IMR-90 (cell line): ENCODE measurements around the gene CYP11A1. TPM values are rescaled to one million over a fixed set of nuclear protein-coding genes. Genes with fewer than 3 reads are reported as not detected.
A peak's percentile ranks its signal among the peaks of the same experiment; 100 is the strongest.

Experiments used
- ATAC-seq: fragments of 200-7000 bp; cut with Tn5 transposase; 2 replicates; pipeline ENCODE4 v1.9.1; 2020; ENCODE audit warnings: low read depth, mild to moderate bottlenecking, moderate library complexity
- BruUV-seq: library from RNA; stranded (reverse); fragments of 400-500 nt; replicated peaks from 2 replicates; lab custom pipeline; 2021; lab: Mats Ljungman, UMichigan
- CTCF ChIA-PET: fragments of 300-600 bp; formaldehyde crosslinking; extraction: SDS; loops from one replicate; lab custom pipeline; 2021; ENCODE audit warnings: antibody characterized with exemption; lab: Yijun Ruan, JAX
- POLR2A ChIA-PET: fragments of 300-600 bp; sonication (Branson Sonifier 250); formaldehyde crosslinking; loops from one replicate; lab custom pipeline; 2022; ENCODE audit warnings: antibody characterized with exemption; ENCODE audit not compliant: unreplicated experiment; lab: Charles Lee
- DNase-seq: peaks from one replicate; pipeline ENCODE4 v3.0.0; 2013
- H2AFZ ChIP-seq: replicated peaks from 2 replicates; pipeline ENCODE3; 2013; ENCODE audit warnings: low read length, mild to moderate bottlenecking; ENCODE audit not compliant: poor library complexity
- H2AK5ac ChIP-seq: 2 replicates; pipeline ENCODE4 v1.6.1; 2013; ENCODE audit warnings: low read depth, low read length, inconsistent platforms
- H2AK9ac ChIP-seq: replicated peaks from 2 replicates; pipeline ENCODE3; 2013; ENCODE audit warnings: mild to moderate bottlenecking, low read depth, low read length, moderate library complexity; ENCODE audit not compliant: poor library complexity
- H2BK120ac ChIP-seq: 2 replicates; pipeline ENCODE4 v1.6.1; 2013; ENCODE audit warnings: low read depth, low read length, inconsistent platforms
- H2BK15ac ChIP-seq: 3 replicates; pipeline ENCODE4 v1.6.1; 2013; ENCODE audit warnings: low read depth, low read length, inconsistent platforms
- H2BK20ac ChIP-seq: 2 replicates; pipeline ENCODE4 v1.6.1; 2013; ENCODE audit warnings: low read depth, mild to moderate bottlenecking, inconsistent platforms, low read length, moderate library complexity
- H2BK5ac ChIP-seq: 2 replicates; pipeline ENCODE4 v1.6.1; 2013; ENCODE audit warnings: mild to moderate bottlenecking, low read depth, low read length, inconsistent platforms; ENCODE audit not compliant: poor library complexity, severe bottlenecking
- H3K14ac ChIP-seq: replicated peaks from 2 replicates; pipeline ENCODE4 v1.6.1; 2013; ENCODE audit warnings: low read depth, low read length, inconsistent platforms
- H3K18ac ChIP-seq: 2 replicates; pipeline ENCODE4 v1.6.1; 2013; ENCODE audit warnings: low read depth, low read length, control low read depth
- H3K23ac ChIP-seq: 2 replicates; pipeline ENCODE4 v1.6.1; 2013; ENCODE audit warnings: low read depth, low read length, inconsistent platforms
- H3K27ac ChIP-seq: 2 replicates; pipeline ENCODE4 v1.5.1; 2013; ENCODE audit warnings: mild to moderate bottlenecking, control low read depth, low read length; ENCODE audit not compliant: insufficient read depth
- H3K27me3 ChIP-seq: 2 replicates; pipeline ENCODE4 v1.6.1; 2013; ENCODE audit warnings: low read length; ENCODE audit not compliant: control insufficient read depth, insufficient read depth
- H3K36me3 ChIP-seq: 2 replicates; pipeline ENCODE4 v1.6.1; 2013; ENCODE audit warnings: low read length, mixed read lengths; ENCODE audit not compliant: control insufficient read depth, insufficient read depth
- H3K4ac ChIP-seq: 2 replicates; pipeline ENCODE4 v1.6.1; 2013; ENCODE audit warnings: low read depth, low read length, inconsistent platforms
- H3K4me1 ChIP-seq: 2 replicates; pipeline ENCODE4 v1.6.1; 2013; ENCODE audit warnings: low read length, mixed read lengths; ENCODE audit not compliant: control insufficient read depth, insufficient read depth
- H3K4me2 ChIP-seq: 2 replicates; pipeline ENCODE4 v1.6.1; 2013; ENCODE audit warnings: low read depth, mild to moderate bottlenecking, control low read depth, low read length, moderate library complexity
- H3K4me3 ChIP-seq: 2 replicates; pipeline ENCODE4 v1.5.1; 2013; ENCODE audit warnings: low read depth, mild to moderate bottlenecking, control low read depth, low read length, moderate library complexity; ENCODE audit not compliant: insufficient read depth
- H3K56ac ChIP-seq: 2 replicates; pipeline ENCODE4 v1.6.1; 2013; ENCODE audit warnings: low read length, inconsistent platforms; ENCODE audit not compliant: insufficient read depth; ENCODE audit errors: extremely low read depth
- H3K79me1 ChIP-seq, 2 experiments: 2 replicates each; pipeline ENCODE4 v1.6.1; 2013; ENCODE audit warnings: low read length in 2 of 2, inconsistent platforms in 1 of 2, low read depth in 1 of 2
- H3K9ac ChIP-seq: 2 replicates; pipeline ENCODE4 v1.6.1; 2013; ENCODE audit warnings: low read depth, low read length, control low read depth
- H3K9me1 ChIP-seq: 2 replicates; pipeline ENCODE4 v1.6.1; 2013; ENCODE audit warnings: low read length, inconsistent platforms; ENCODE audit not compliant: insufficient read depth
- H3K9me3 ChIP-seq: 2 replicates; pipeline ENCODE4 v1.6.1; 2013; ENCODE audit warnings: low read length; ENCODE audit not compliant: control insufficient read depth, insufficient read depth
- H4K20me1 ChIP-seq: 2 replicates; pipeline ENCODE4 v1.6.1; 2013; ENCODE audit warnings: low read length, inconsistent platforms; ENCODE audit not compliant: insufficient read depth
- H4K5ac ChIP-seq: 2 replicates; pipeline ENCODE4 v1.6.1; 2013; ENCODE audit warnings: mild to moderate bottlenecking, low read depth, low read length, control low read depth
- H4K8ac ChIP-seq, 2 experiments: 2 replicates each; pipeline ENCODE4 v1.6.1; 2013; ENCODE audit warnings: low read depth in 2 of 2, low read length in 2 of 2, control low read depth in 1 of 2, inconsistent platforms in 1 of 2
- H4K91ac ChIP-seq: 2 replicates; pipeline ENCODE4 v1.6.1; 2013; ENCODE audit warnings: low read depth, low read length, inconsistent platforms; ENCODE audit not compliant: insufficient read depth
- MAFK ChIP-seq: IDR thresholded peaks from 2 replicates; pipeline ENCODE4 v1.6.1; 2012; ENCODE audit warnings: low read depth, low read length, improper control_type of control experiment
- MAZ ChIP-seq: IDR thresholded peaks from 2 replicates; pipeline ENCODE4 v1.6.1; 2012; ENCODE audit warnings: low read depth, mild to moderate bottlenecking, low read length, improper control_type of control experiment, moderate library complexity, borderline replicate concordance
- MXI1 ChIP-seq: IDR thresholded peaks from 2 replicates; pipeline ENCODE4 v1.6.1; 2012; ENCODE audit warnings: low read depth, mild to moderate bottlenecking, low read length, moderate library complexity, borderline replicate concordance
- POLR2A ChIP-seq: IDR thresholded peaks from 2 replicates; pipeline ENCODE4 v1.6.1; 2012; ENCODE audit warnings: mild to moderate bottlenecking, low read depth, low read length
- RAD21 ChIP-seq: IDR thresholded peaks from 2 replicates; pipeline ENCODE4 v1.6.1; 2012; ENCODE audit warnings: low read length, improper control_type of control experiment
- SMC3 ChIP-seq: fragments of 150-350 bp; IDR thresholded peaks from 2 replicates; pipeline ENCODE4 v1.6.1; 2016; ENCODE audit warnings: low read depth, mild to moderate bottlenecking, antibody characterized with exemption, low read length, moderate library complexity
- WGBS, 2 experiments: methylation state at CpG; one replicate each; pipeline versions ENCODE4 v1.1.5 to v1.1.7; 2013; ENCODE audit warnings: missing lambda C conversion rate in 2 of 2; ENCODE audit not compliant: insufficient read length in 1 of 2; ENCODE audit errors: extremely low coverage in 2 of 2; 5-methylcytosine and 5-hydroxymethylcytosine counted together
- dilution Hi-C: fragments of 300-500 bp; cut with HindIII; formaldehyde crosslinking; loops from one replicate; pipeline ENCODE4 v1.14.3; 2018; ENCODE audit warnings: low sequenced_read_pairs; ENCODE audit not compliant: unreplicated experiment
- in situ Hi-C: fragments of 300-500 bp; cut with MboI; formaldehyde crosslinking; loops from 3 replicates; pipeline ENCODE4 v1.14.3; 2019; ENCODE audit warnings: low sequenced_read_pairs, inconsistent platforms, mixed read lengths
- intact Hi-C: fragments of 100-400 bp; cut with micrococcal nuclease; formaldehyde crosslinking; loops from 2 replicates; pipeline ENCODE4 v1.10.0; 2022
- polyA plus RNA-seq, 3 experiments: library from polyadenylated mRNA; depleted of rRNA; stranded (reverse); fragments of >200 nt; gene quantifications; 2 replicates each; pipeline ENCODE4 v1.2.3, GENCODE V29; 2012; ENCODE audit warnings: low replicate concordance in 1 of 3
- total RNA-seq: library from RNA; depleted of rRNA; stranded (reverse); fragments of >200 nt; gene quantifications from 2 replicates; pipeline ENCODE4 v1.2.3, GENCODE V29; 2012
- TF ChIP-seq, protein P1 (sequence below): conservative IDR thresholded peaks from 2 replicates; pipeline ENCODE4 v1.5.1; 2012; ENCODE audit warnings: mild to moderate bottlenecking, low read depth, low read length, improper control_type of control experiment

The CYP11A1 gene
- total and polyA plus RNA-seq, 2 of the 4 experiments (the other 2 are of a cell fraction): 0.18 to 0.50 TPM

DNA sequence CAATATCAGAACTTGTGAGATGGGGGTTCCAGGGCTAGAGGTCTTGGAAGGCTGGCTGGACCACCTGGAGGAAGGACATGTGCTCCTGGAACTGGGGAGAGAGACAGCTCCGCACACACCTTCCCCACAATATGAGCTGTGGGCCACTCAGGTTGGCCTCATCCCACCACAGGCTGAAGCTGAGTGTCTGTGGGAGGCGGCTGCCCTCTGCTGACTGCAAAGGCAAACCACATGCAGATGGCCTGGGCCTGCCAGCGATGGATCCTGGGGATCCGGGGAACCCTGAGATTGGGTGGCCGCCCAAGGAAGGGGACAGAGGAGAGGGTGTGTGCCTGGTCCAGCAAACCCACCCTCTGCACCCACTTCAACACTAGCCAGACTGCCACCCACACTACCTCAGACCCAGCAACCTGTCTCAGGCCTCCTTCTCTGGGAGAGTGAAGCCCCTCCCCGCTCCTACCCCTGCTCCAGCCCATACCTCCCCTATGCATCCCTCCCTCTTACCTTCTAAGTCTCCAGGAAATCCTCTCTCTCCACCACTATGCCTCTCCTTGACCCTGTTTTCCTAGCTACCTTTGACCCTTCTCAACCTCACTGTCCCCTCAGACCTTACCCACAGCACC is 44.8 kb downstream of the CYP11A1 start:
- Histone ChIP-seq H3K18ac (no peak overlapping the region), H3K56ac (no peak overlapping the region), H3K36me3 (no peaks in the 10 kb centered on the region), H3K79me1 (no peaks in the 10 kb centered on the region), H2BK20ac (no peak overlapping the region), H3K4me3 (no peak overlapping the region), H3K23ac (no peak overlapping the region), H2AK9ac (peak overlapping the region; percentile 83), H3K9me1 (no peaks in the 10 kb centered on the region; the same call in 1 of the 2 replicates), H4K5ac (no peak overlapping the region), H3K9ac (no peak overlapping the region), H3K4me1 (peaks cover 8% of the 10 kb centered on the region; the same call in 1 of the 2 replicates), H4K20me1 (no peaks in the 10 kb centered on the region), H2BK15ac (no peak overlapping the region), H4K91ac (no peak overlapping the region), H3K9me3 (no peaks in the 10 kb centered on the region), H2AK5ac (no peak overlapping the region), H2BK5ac (no peak overlapping the region), H3K27me3 (peaks cover 22% of the 10 kb centered on the region), H3K27ac (no peak overlapping the region), H2AFZ (peak overlapping the region; percentile 74), H2BK120ac (no peak overlapping the region), H4K8ac (no peak overlapping the region), H3K4me2 (no peak overlapping the region), H3K4ac (no peak overlapping the region), H3K14ac (no peak overlapping the region)
- in situ Hi-C loops (loop anchor here (5.0 kb wide), 1 partner anchor 270 kb away; no protein-coding TSS in a partner anchor), intact Hi-C loops (loop anchor here (1.0 kb wide), 3 partner anchors 195 to 349 kb away; no protein-coding TSS in a partner anchor), dilution Hi-C loops (no loop called here)
- ATAC-seq (peak; percentile 87), DNase-seq (peak; percentile 58)
- POLR2A ChIA-PET: no interaction called here
- TF ChIP-seq POLR2A (peak; percentile 36; the same call in 1 of the 2 replicates), MAFK (no peak), MAZ (peak; percentile 31; the same call in 1 of the 2 replicates), MXI1 (no peak), RAD21 (peak; percentile 98), SMC3 (peak; percentile 91)
- TF ChIP-seq, protein P1, sequence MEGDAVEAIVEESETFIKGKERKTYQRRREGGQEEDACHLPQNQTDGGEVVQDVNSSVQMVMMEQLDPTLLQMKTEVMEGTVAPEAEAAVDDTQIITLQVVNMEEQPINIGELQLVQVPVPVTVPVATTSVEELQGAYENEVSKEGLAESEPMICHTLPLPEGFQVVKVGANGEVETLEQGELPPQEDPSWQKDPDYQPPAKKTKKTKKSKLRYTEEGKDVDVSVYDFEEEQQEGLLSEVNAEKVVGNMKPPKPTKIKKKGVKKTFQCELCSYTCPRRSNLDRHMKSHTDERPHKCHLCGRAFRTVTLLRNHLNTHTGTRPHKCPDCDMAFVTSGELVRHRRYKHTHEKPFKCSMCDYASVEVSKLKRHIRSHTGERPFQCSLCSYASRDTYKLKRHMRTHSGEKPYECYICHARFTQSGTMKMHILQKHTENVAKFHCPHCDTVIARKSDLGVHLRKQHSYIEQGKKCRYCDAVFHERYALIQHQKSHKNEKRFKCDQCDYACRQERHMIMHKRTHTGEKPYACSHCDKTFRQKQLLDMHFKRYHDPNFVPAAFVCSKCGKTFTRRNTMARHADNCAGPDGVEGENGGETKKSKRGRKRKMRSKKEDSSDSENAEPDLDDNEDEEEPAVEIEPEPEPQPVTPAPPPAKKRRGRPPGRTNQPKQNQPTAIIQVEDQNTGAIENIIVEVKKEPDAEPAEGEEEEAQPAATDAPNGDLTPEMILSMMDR: peak; percentile 96
- WGBS, 2 experiments: 100% methylated on average over 1 of the region's 6 CpGs; no CpG with 5 or more reads in 1 of the 2 experiments
- CTCF ChIA-PET: interaction anchor here (0.6 to 2.8 kb wide), 8 partner anchors 11 to 372 kb away, joined by 3 to 18 read pairs (median 5); no protein-coding TSS in a partner anchor
- BruUV-seq: no TSS peak
